ENCODE data around the gene WDR37.

Gene WDR37

DNA sequence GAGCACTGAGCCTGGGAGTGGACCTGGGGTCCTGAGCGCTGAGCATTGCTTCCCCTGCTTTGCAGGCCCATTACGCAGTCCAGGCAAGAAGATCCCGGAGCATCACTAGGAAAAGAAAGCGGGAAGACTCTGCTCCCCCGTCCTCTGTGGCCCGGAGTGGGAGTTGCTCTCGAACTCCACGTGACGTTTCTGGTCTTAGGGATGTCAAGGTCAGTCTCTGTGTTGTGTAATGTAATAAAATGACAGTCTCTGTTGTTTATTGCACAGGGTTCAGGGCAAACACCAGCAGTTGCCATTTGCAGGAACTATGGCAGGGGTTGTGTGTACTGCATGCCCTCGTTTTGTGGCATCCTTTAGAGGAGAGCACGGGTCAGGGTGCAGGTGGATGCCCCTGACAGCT lies 40.5 kb upstream of the WDR37 start:
- no peaks in the 10 kb centered on the region for H3K79me1 ChIP-seq (ENCODE audit: low read depth, low read length)
- H2BK12ac ChIP-seq (ENCODE audit: low read length) = no peak overlapping the region
- no peak overlapping the region for H3K18ac ChIP-seq (ENCODE audit: low read length)
- no peak overlapping the region for H3K14ac ChIP-seq (ENCODE audit: low read length)
- no peak overlapping the region for H4K8ac ChIP-seq (ENCODE audit: low read depth, low read length)
- H3K9me3 ChIP-seq (replicated peaks in 1 of 2; ENCODE audit: control insufficient read depth in 2 of 2, insufficient read depth in 1 of 2, low read depth in 1 of 2, low read length in 2 of 2) = no peaks in the 10 kb centered on the region
- H3K27me3 ChIP-seq (ENCODE audit: control insufficient read depth in 3 of 3, insufficient read depth in 3 of 3, low read depth in 1 of 3, low read length in 3 of 3) = no peaks in the 10 kb centered on the region
- H3K4me1 ChIP-seq (ENCODE audit: control insufficient read depth in 2 of 2, insufficient read depth in 1 of 2, low read depth in 1 of 2, low read length in 2 of 2) = no peaks in the 10 kb centered on the region
- no peak overlapping the region for H2BK15ac ChIP-seq (ENCODE audit: low read length)
- no peak overlapping the region for H2BK120ac ChIP-seq (ENCODE audit: low read depth, low read length)
- peaks cover 44 to 88% of the 10 kb centered on the region in 2 donors for H3K36me3 ChIP-seq (replicated peaks in 1 of 2; ENCODE audit: control insufficient read depth in 2 of 2, insufficient read depth in 2 of 2, low read length in 2 of 2)
- H2BK5ac ChIP-seq (ENCODE audit: low read length) = no peak overlapping the region
- no peak overlapping the region for H3K4me2 ChIP-seq (ENCODE audit: insufficient read depth, low read length, poor library complexity, severe bottlenecking)
- peak overlapping the region; percentile 59 for H3K23ac ChIP-seq (ENCODE audit: low read depth, low read length, poor library complexity)
- no peak overlapping the region for H2AK5ac ChIP-seq (ENCODE audit: low read depth, low read length)
- H2AFZ ChIP-seq (ENCODE audit: low read length) = no peak overlapping the region
- H3K4ac ChIP-seq (ENCODE audit: low read length) = no peak overlapping the region
- no CpG with 5 or more reads among the region's 11 CpGs for WGBS, 2 donors (ENCODE audit: extremely low coverage in 2 of 2, insufficient read length in 2 of 2, insufficient replicate concordance in 1 of 2)
- no peak for DNase-seq (ENCODE audit: low spot score)
- no peak overlapping the region for H3K9ac ChIP-seq (ENCODE audit: low read depth, low read length, poor library complexity)
- H4K91ac ChIP-seq (ENCODE audit: low read depth, low read length, poor library complexity) = no peak overlapping the region
- no peak overlapping the region for H3K27ac ChIP-seq (replicated peaks; ENCODE audit: low read length)
- H3K4me3 ChIP-seq (ENCODE audit: low read length in 2 of 2) = no peak overlapping the region

GRCh38 chr10:1019362-1019761 lies 36.8 kb upstream of the WDR37 start:
- no peak overlapping the region for H4K8ac ChIP-seq (ENCODE audit: low read depth, low read length)
- H3K14ac ChIP-seq (ENCODE audit: low read length) = no peak overlapping the region
- no peaks in the 10 kb centered on the region for H3K79me1 ChIP-seq (ENCODE audit: low read depth, low read length)
- no peak overlapping the region for H2BK15ac ChIP-seq (ENCODE audit: low read length)
- no peak overlapping the region for H2BK5ac ChIP-seq (ENCODE audit: low read length)
- no peak overlapping the region for H3K4ac ChIP-seq (ENCODE audit: low read length)
- no peak overlapping the region for H3K9ac ChIP-seq (ENCODE audit: low read depth, low read length, poor library complexity)
- H3K36me3 ChIP-seq (replicated peaks in 1 of 2; ENCODE audit: control insufficient read depth in 2 of 2, insufficient read depth in 2 of 2, low read length in 2 of 2) = peaks cover 23 to 55% of the 10 kb centered on the region in 2 donors
- H3K27ac ChIP-seq (replicated peaks; ENCODE audit: low read length) = no peak overlapping the region
- H2AK5ac ChIP-seq (ENCODE audit: low read depth, low read length) = no peak overlapping the region
- H2BK12ac ChIP-seq (ENCODE audit: low read length) = no peak overlapping the region
- no peaks in the 10 kb centered on the region for H3K9me3 ChIP-seq (replicated peaks in 1 of 2; ENCODE audit: control insufficient read depth in 2 of 2, insufficient read depth in 1 of 2, low read depth in 1 of 2, low read length in 2 of 2)
- no CpG with 5 or more reads among the region's 10 CpGs for WGBS, 2 donors (ENCODE audit: extremely low coverage in 2 of 2, insufficient read length in 2 of 2, insufficient replicate concordance in 1 of 2)
- no peaks in the 10 kb centered on the region for H3K4me1 ChIP-seq (ENCODE audit: control insufficient read depth in 2 of 2, insufficient read depth in 1 of 2, low read depth in 1 of 2, low read length in 2 of 2)
- no peak overlapping the region for H3K4me2 ChIP-seq (ENCODE audit: insufficient read depth, low read length, poor library complexity, severe bottlenecking)
- no peak overlapping the region for H2BK120ac ChIP-seq (ENCODE audit: low read depth, low read length)
- no peak overlapping the region for H3K18ac ChIP-seq (ENCODE audit: low read length)
- no peak overlapping the region for H3K23ac ChIP-seq (ENCODE audit: low read depth, low read length, poor library complexity)
- H4K91ac ChIP-seq (ENCODE audit: low read depth, low read length, poor library complexity) = no peak overlapping the region
- H2AFZ ChIP-seq (ENCODE audit: low read length) = no peak overlapping the region
- DNase-seq (ENCODE audit: low spot score) = no peak
- H3K27me3 ChIP-seq (ENCODE audit: control insufficient read depth in 3 of 3, insufficient read depth in 3 of 3, low read depth in 1 of 3, low read length in 3 of 3) = no peaks in the 10 kb centered on the region
- no peak overlapping the region for H3K4me3 ChIP-seq (ENCODE audit: low read length in 2 of 2)

DNA sequence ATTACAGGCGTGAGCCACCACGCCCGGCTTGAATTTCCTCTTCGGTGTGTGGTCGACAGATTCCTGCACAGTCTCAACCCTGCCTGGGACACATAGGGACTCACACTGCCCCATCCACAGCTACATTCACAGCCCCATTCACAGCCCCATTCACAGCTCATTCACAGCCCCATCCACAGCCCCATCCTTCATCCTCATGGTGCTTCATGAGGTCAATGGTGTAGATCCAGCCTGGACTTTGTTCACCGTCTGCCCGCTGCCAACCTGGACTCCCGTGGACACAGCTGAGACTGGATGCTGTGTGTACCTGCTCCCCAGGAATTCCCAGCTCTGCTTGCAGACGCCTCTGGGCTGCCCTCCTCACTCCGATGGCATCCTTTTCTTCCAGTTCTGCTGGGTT lies 35.7 kb upstream of the WDR37 start:
- no peaks in the 10 kb centered on the region for H3K9me3 ChIP-seq (replicated peaks in 1 of 2; ENCODE audit: control insufficient read depth in 2 of 2, insufficient read depth in 1 of 2, low read depth in 1 of 2, low read length in 2 of 2)
- DNase-seq (ENCODE audit: low spot score) = no peak

GRCh38 chr10:1020958-1021357 lies 35.2 kb upstream of the WDR37 start:
- Histone ChIP-seq H2BK15ac (ENCODE audit: low read length) (no peak overlapping the region), H3K4me1 (ENCODE audit: control insufficient read depth in 2 of 2, insufficient read depth in 1 of 2, low read depth in 1 of 2, low read length in 2 of 2) (no peaks in the 10 kb centered on the region), H3K4ac (ENCODE audit: low read length) (no peak overlapping the region), H3K79me1 (ENCODE audit: low read depth, low read length) (no peaks in the 10 kb centered on the region), H2BK5ac (ENCODE audit: low read length) (no peak overlapping the region), H4K8ac (ENCODE audit: low read depth, low read length) (no peak overlapping the region), H3K4me2 (ENCODE audit: insufficient read depth, low read length, poor library complexity, severe bottlenecking) (no peak overlapping the region), H4K91ac (ENCODE audit: low read depth, low read length, poor library complexity) (no peak overlapping the region), H3K14ac (ENCODE audit: low read length) (no peak overlapping the region), H3K27me3 (ENCODE audit: control insufficient read depth in 3 of 3, insufficient read depth in 3 of 3, low read depth in 1 of 3, low read length in 3 of 3) (no peaks in the 10 kb centered on the region), H3K4me3 (ENCODE audit: low read length in 2 of 2) (no peak overlapping the region), H3K9me3 (replicated peaks in 1 of 2; ENCODE audit: control insufficient read depth in 2 of 2, insufficient read depth in 1 of 2, low read depth in 1 of 2, low read length in 2 of 2) (no peaks in the 10 kb centered on the region), H3K27ac (replicated peaks; ENCODE audit: low read length) (no peak overlapping the region), H2AK5ac (ENCODE audit: low read depth, low read length) (no peak overlapping the region), H2BK12ac (ENCODE audit: low read length) (no peak overlapping the region), H2AFZ (ENCODE audit: low read length) (no peak overlapping the region), H3K18ac (ENCODE audit: low read length) (no peak overlapping the region), H3K9ac (ENCODE audit: low read depth, low read length, poor library complexity) (no peak overlapping the region), H3K23ac (ENCODE audit: low read depth, low read length, poor library complexity) (no peak overlapping the region), H3K36me3 (replicated peaks in 1 of 2; ENCODE audit: control insufficient read depth in 2 of 2, insufficient read depth in 2 of 2, low read length in 2 of 2) (peaks cover 18 to 41% of the 10 kb centered on the region in 2 donors), H2BK120ac (ENCODE audit: low read depth, low read length) (no peak overlapping the region)
- no peak for DNase-seq (ENCODE audit: low spot score)
- no CpG with 5 or more reads among the region's 9 CpGs for WGBS, 2 donors (ENCODE audit: extremely low coverage in 2 of 2, insufficient read length in 2 of 2, insufficient replicate concordance in 1 of 2)

More for the DNA sequence above, 35.7 kb upstream of the WDR37 start:
- H2BK12ac ChIP-seq (ENCODE audit: low read length) = no peak overlapping the region
- no peak overlapping the region for H3K4me3 ChIP-seq (ENCODE audit: low read length in 2 of 2)
- no peak overlapping the region for H2AK5ac ChIP-seq (ENCODE audit: low read depth, low read length)
- H3K79me1 ChIP-seq (ENCODE audit: low read depth, low read length) = no peaks in the 10 kb centered on the region
- no peak overlapping the region for H3K4me2 ChIP-seq (ENCODE audit: insufficient read depth, low read length, poor library complexity, severe bottlenecking)
- peak overlapping the region; percentile 70 for H3K23ac ChIP-seq (ENCODE audit: low read depth, low read length, poor library complexity)
- H4K91ac ChIP-seq (ENCODE audit: low read depth, low read length, poor library complexity) = no peak overlapping the region
- no peaks in the 10 kb centered on the region for H3K27me3 ChIP-seq (ENCODE audit: control insufficient read depth in 3 of 3, insufficient read depth in 3 of 3, low read depth in 1 of 3, low read length in 3 of 3)
- no peak overlapping the region for H2BK120ac ChIP-seq (ENCODE audit: low read depth, low read length)
- WGBS, 2 donors (ENCODE audit: extremely low coverage in 2 of 2, insufficient read length in 2 of 2, insufficient replicate concordance in 1 of 2) = no CpG with 5 or more reads among the region's 10 CpGs
- no peak overlapping the region for H2BK15ac ChIP-seq (ENCODE audit: low read length)
- H3K4me1 ChIP-seq (ENCODE audit: control insufficient read depth in 2 of 2, insufficient read depth in 1 of 2, low read depth in 1 of 2, low read length in 2 of 2) = no peaks in the 10 kb centered on the region
- no peak overlapping the region for H3K4ac ChIP-seq (ENCODE audit: low read length)
- no peak overlapping the region for H3K9ac ChIP-seq (ENCODE audit: low read depth, low read length, poor library complexity)
- no peak overlapping the region for H3K27ac ChIP-seq (replicated peaks; ENCODE audit: low read length)
- peaks cover 21 to 46% of the 10 kb centered on the region in 2 donors for H3K36me3 ChIP-seq (replicated peaks in 1 of 2; ENCODE audit: control insufficient read depth in 2 of 2, insufficient read depth in 2 of 2, low read length in 2 of 2)
- H2BK5ac ChIP-seq (ENCODE audit: low read length) = no peak overlapping the region
- no peak overlapping the region for H3K18ac ChIP-seq (ENCODE audit: low read length)
- no peak overlapping the region for H2AFZ ChIP-seq (ENCODE audit: low read length)
- no peak overlapping the region for H4K8ac ChIP-seq (ENCODE audit: low read depth, low read length)
- H3K14ac ChIP-seq (ENCODE audit: low read length) = no peak overlapping the region
